ENCODE results near the gene NRIP3.

- TF ChIP-seq EZH2 (IDR thresholded peaks at IDR 0.05; ENCODE audit: borderline replicate concordance, low read length): no peak
- no peak for TF ChIP-seq CTCF (IDR thresholded peaks at IDR 0.05; ENCODE audit: low read length)
These were observed 20.2 kb downstream of the NRIP3 start for GRCh38 chr11:8983552-8983951.
